ENCODE data around the gene CTNNA3. TPM values are rescaled to one million over a fixed set of nuclear protein-coding genes. Genes with fewer than 3 reads are reported as not detected.

The CTNNA3 gene
- total and polyA plus RNA-seq, 10 donors, result 0.03 to 2.4 (median 0.76) TPM; not detected in 1

GRCh38 chr10:66882271-66882670 lies 813.7 kb downstream of the CTNNA3 start:
- TF ChIP-seq POLR2A (IDR thresholded peaks at IDR 0.05) (no peak), POLR2AphosphoS5 (IDR thresholded peaks at IDR 0.05) (no peak)
- TF ChIP-seq, protein P1, sequence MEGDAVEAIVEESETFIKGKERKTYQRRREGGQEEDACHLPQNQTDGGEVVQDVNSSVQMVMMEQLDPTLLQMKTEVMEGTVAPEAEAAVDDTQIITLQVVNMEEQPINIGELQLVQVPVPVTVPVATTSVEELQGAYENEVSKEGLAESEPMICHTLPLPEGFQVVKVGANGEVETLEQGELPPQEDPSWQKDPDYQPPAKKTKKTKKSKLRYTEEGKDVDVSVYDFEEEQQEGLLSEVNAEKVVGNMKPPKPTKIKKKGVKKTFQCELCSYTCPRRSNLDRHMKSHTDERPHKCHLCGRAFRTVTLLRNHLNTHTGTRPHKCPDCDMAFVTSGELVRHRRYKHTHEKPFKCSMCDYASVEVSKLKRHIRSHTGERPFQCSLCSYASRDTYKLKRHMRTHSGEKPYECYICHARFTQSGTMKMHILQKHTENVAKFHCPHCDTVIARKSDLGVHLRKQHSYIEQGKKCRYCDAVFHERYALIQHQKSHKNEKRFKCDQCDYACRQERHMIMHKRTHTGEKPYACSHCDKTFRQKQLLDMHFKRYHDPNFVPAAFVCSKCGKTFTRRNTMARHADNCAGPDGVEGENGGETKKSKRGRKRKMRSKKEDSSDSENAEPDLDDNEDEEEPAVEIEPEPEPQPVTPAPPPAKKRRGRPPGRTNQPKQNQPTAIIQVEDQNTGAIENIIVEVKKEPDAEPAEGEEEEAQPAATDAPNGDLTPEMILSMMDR (IDR thresholded peaks at IDR 0.05 in 8 of 11, conservative IDR thresholded peaks at IDR 0.05 in 3 of 11), result no peak
- H3K9me3 ChIP-seq, result peaks cover 0 to 3% (median 0%) of the 10 kb centered on the region in 8 donors
- H3K36me3 ChIP-seq, result no peaks in the 10 kb centered on the region
- no peaks in the 10 kb centered on the region for H3K27me3 ChIP-seq (replicated peaks in 1 of 7)
- H3K4me3 ChIP-seq, result no peak overlapping the region
- H3K4me1 ChIP-seq, result no peaks in the 10 kb centered on the region
- 72 to 85% (median 77%) methylated on average over 2 of the region's 2 CpGs for WGBS, 5 donors
- no peak overlapping the region for H3K27ac ChIP-seq
- no peak for DNase-seq
- intact Hi-C loops (cut with DNase I; ENCODE audit: low total_unique reads), result no loop called here

GRCh38 chr10:66881814-66882213 lies 814.2 kb downstream of the CTNNA3 start:
- no peaks in the 10 kb centered on the region for H3K36me3 ChIP-seq
- H3K4me3 ChIP-seq, result no peak overlapping the region
- no peak for TF ChIP-seq POLR2AphosphoS5 (IDR thresholded peaks at IDR 0.05)
- TF ChIP-seq POLR2A (IDR thresholded peaks at IDR 0.05), result no peak
- TF ChIP-seq, protein P1 (IDR thresholded peaks at IDR 0.05 in 8 of 11, conservative IDR thresholded peaks at IDR 0.05 in 3 of 11), result no peak
- WGBS, 5 donors, result 66 to 85% (median 69%) methylated on average over 3 of the region's 3 CpGs
- H3K27ac ChIP-seq, result no peak overlapping the region
- H3K9me3 ChIP-seq, result peaks cover 0 to 3% (median 0%) of the 10 kb centered on the region in 8 donors
- H3K27me3 ChIP-seq (replicated peaks in 1 of 7), result no peaks in the 10 kb centered on the region
- intact Hi-C loops (cut with DNase I; ENCODE audit: low total_unique reads), result no loop called here
- H3K4me1 ChIP-seq, result no peaks in the 10 kb centered on the region
- DNase-seq, result no peak

- Histone ChIP-seq H3K27ac (no peak overlapping the region), H3K4me3 (no peak overlapping the region), H3K36me3 (no peaks in the 10 kb centered on the region), H3K27me3 (replicated peaks in 1 of 7) (no peaks in the 10 kb centered on the region), H3K9me3 (peaks cover 0 to 3% (median 0%) of the 10 kb centered on the region in 8 donors), H3K4me1 (no peaks in the 10 kb centered on the region)
- intact Hi-C loops (cut with DNase I; ENCODE audit: low total_unique reads), result no loop called here
- 85 to 93% (median 88%) methylated on average over 2 of the region's 2 CpGs for whole genome bisulfite sequencing, 5 donors
- TF ChIP-seq, protein P1 (IDR thresholded peaks at IDR 0.05 in 8 of 11, conservative IDR thresholded peaks at IDR 0.05 in 3 of 11), result no peak
- TF ChIP-seq POLR2A (IDR thresholded peaks at IDR 0.05) (no peak), POLR2AphosphoS5 (IDR thresholded peaks at IDR 0.05) (no peak)
- DNase-seq, result no peak
Measured at GRCh38 chr10:66880826-66881225, 815.2 kb downstream of the CTNNA3 start.

DNA sequence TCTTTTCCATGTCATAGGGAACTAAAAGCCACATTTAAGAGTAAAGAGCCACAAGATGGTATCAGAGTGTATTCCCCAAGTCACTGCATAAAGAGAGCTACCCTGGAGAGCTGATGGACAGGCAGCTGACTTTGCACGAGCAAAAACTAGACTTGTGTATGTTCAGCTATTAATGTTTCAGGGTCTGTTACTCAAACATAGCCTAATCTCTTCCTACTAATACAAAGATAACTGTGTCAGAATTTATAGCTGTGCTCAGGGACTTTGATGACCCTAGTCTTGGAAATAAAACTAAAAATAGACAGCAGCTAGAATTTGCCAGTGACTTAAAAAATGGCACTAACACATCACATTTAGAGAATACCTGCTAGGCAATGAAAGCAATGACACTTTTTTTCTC lies 815.7 kb downstream of the CTNNA3 start:
- WGBS, 5 donors, result 33 to 87% (median 79%) methylated on average over 1 of the region's 1 CpG
- Histone ChIP-seq H3K36me3 (no peaks in the 10 kb centered on the region), H3K4me3 (no peak overlapping the region), H3K27ac (no peak overlapping the region), H3K4me1 (no peaks in the 10 kb centered on the region), H3K27me3 (replicated peaks in 1 of 7) (no peaks in the 10 kb centered on the region), H3K9me3 (peaks cover 0 to 3% (median 0%) of the 10 kb centered on the region in 8 donors)
- TF ChIP-seq, protein P1 (IDR thresholded peaks at IDR 0.05 in 8 of 11, conservative IDR thresholded peaks at IDR 0.05 in 3 of 11), result no peak
- DNase-seq, result no peak
- intact Hi-C loops (cut with DNase I; ENCODE audit: low total_unique reads), result no loop called here

Measured in spleen (tissue), 11 donors.